C4-2B (cell line): ENCODE measurements around the gene LRFN2.

ENCODE experiments used
- ZFX ChIP-seq: fragments of 450-650 bp; IDR thresholded peaks from 2 replicates; pipeline ENCODE4 v1.6.1; 2017
- TF ChIP-seq, protein P1 (sequence below): fragments of 450-650 bp; conservative IDR thresholded peaks from 2 replicates; pipeline ENCODE4 v1.5.1; 2017; ENCODE audit warnings: mild to moderate bottlenecking

DNA sequence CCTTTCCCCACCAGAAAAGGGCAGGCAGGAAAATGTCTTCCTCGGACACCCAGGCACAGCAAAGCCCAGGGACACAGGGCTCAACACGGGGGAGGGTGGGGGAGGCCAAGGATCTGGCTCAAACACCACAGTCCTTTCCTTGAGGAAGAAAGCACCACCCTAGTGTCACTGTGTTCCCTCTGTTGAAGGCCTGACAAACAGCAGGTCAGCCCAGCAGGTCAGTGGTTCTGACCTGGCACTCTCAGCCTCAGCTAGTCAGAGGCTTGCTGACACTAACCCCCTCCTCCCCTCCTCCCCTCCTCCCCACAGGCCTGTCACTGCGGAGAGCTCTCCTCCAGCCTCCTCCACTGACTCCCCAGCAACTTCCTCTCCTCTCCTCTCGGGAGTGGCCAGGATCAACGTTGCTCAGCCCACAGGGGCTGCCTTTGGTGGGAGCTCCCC, 239.6 kb downstream of the LRFN2 start:
- TF ChIP-seq, protein P1, sequence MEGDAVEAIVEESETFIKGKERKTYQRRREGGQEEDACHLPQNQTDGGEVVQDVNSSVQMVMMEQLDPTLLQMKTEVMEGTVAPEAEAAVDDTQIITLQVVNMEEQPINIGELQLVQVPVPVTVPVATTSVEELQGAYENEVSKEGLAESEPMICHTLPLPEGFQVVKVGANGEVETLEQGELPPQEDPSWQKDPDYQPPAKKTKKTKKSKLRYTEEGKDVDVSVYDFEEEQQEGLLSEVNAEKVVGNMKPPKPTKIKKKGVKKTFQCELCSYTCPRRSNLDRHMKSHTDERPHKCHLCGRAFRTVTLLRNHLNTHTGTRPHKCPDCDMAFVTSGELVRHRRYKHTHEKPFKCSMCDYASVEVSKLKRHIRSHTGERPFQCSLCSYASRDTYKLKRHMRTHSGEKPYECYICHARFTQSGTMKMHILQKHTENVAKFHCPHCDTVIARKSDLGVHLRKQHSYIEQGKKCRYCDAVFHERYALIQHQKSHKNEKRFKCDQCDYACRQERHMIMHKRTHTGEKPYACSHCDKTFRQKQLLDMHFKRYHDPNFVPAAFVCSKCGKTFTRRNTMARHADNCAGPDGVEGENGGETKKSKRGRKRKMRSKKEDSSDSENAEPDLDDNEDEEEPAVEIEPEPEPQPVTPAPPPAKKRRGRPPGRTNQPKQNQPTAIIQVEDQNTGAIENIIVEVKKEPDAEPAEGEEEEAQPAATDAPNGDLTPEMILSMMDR = no peak
- no peak for TF ChIP-seq ZFX
